ENCODE data around the gene NAA10. TPM values are rescaled to one million over a fixed set of nuclear protein-coding genes. Genes with fewer than 3 reads are reported as not detected.

Gene NAA10
- polyA plus RNA-seq, 2 of the 4 experiments (the other 2 are of a cell fraction): 63.5 to 230 TPM

GRCh38 chrX:153927922-153928760 lies 6.7 kb downstream of the NAA10 start (continued):
- TF ChIP-seq FOSL2 (IDR thresholded peaks at IDR 0.05) (no peak), FOSL2 (CRISPR knock-in tag; IDR thresholded peaks at IDR 0.05) (no peak; the same call in 1 of the 2 replicates), SREBF2 (IDR thresholded peaks at IDR 0.05) (no peak), CHD2 (IDR thresholded peaks at IDR 0.05; ENCODE audit: low read length, partially characterized antibody) (peak; percentile 19), MYC (IDR thresholded peaks at IDR 0.05; ENCODE audit: borderline replicate concordance, low read length) (no peak), JUNB (IDR thresholded peaks at IDR 0.05) (no peak), FOXS1 (CRISPR knock-in tag; IDR thresholded peaks at IDR 0.05) (no peak), RAD21 (conservative IDR thresholded peaks at IDR 0.05 in 1 of 2, IDR thresholded peaks at IDR 0.05 in 1 of 2) (no peak), RFX5 (IDR thresholded peaks at IDR 0.05) (no peak), EP300 (IDR thresholded peaks at IDR 0.05) (no peak), JUN (IDR thresholded peaks at IDR 0.05) (peak; percentile 59 to 87; a peak in 4 of 5 replicates), NPAS2 (CRISPR knock-in tag; IDR thresholded peaks at IDR 0.05; ENCODE audit: borderline replicate concordance) (no peak), GATA3 (IDR thresholded peaks at IDR 0.05; ENCODE audit: borderline replicate concordance) (peak; percentile 46; the same call in 1 of the 2 replicates), BCL3 (IDR thresholded peaks at IDR 0.05) (peak; percentile 64; the same call in 2 of the 3 replicates), NR3C1 (IDR thresholded peaks at IDR 0.05) (no peak), TFCP2L1 (CRISPR knock-in tag; IDR thresholded peaks at IDR 0.05) (0 out of 2 replicates have a peak, but pooled peaks have one; percentile 20), POLR2AphosphoS2 (conservative IDR thresholded peaks at IDR 0.05; ENCODE audit: low read length) (no peak), KDM5A (IDR thresholded peaks at IDR 0.05) (no peak), POLR2A (IDR thresholded peaks at IDR 0.05; ENCODE audit: low read length) (peak; percentile 50), MAZ (IDR thresholded peaks at IDR 0.05; ENCODE audit: borderline replicate concordance, low read depth, low read length) (no peak), ZSCAN20 (CRISPR knock-in tag; IDR thresholded peaks at IDR 0.05) (no peak)
- TF ChIP-seq, protein P1, sequence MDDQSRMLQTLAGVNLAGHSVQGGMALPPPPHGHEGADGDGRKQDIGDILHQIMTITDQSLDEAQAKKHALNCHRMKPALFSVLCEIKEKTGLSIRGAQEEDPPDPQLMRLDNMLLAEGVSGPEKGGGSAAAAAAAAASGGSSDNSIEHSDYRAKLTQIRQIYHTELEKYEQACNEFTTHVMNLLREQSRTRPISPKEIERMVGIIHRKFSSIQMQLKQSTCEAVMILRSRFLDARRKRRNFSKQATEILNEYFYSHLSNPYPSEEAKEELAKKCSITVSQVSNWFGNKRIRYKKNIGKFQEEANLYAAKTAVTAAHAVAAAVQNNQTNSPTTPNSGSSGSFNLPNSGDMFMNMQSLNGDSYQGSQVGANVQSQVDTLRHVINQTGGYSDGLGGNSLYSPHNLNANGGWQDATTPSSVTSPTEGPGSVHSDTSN (IDR thresholded peaks at IDR 0.05): peak; percentile 84
- TF ChIP-seq, protein P2, sequence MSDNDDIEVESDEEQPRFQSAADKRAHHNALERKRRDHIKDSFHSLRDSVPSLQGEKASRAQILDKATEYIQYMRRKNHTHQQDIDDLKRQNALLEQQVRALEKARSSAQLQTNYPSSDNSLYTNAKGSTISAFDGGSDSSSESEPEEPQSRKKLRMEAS (IDR thresholded peaks at IDR 0.05): peak; percentile 62; the same call in 1 of the 2 replicates
- TF ChIP-seq, protein P3, sequence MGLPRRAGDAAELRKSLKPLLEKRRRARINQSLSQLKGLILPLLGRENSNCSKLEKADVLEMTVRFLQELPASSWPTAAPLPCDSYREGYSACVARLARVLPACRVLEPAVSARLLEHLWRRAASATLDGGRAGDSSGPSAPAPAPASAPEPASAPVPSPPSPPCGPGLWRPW (IDR thresholded peaks at IDR 0.05): no peak
- TF ChIP-seq, protein P4, sequence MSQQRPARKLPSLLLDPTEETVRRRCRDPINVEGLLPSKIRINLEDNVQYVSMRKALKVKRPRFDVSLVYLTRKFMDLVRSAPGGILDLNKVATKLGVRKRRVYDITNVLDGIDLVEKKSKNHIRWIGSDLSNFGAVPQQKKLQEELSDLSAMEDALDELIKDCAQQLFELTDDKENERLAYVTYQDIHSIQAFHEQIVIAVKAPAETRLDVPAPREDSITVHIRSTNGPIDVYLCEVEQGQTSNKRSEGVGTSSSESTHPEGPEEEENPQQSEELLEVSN (IDR thresholded peaks at IDR 0.05; ENCODE audit: borderline replicate concordance, low read depth): no peak

DNA sequence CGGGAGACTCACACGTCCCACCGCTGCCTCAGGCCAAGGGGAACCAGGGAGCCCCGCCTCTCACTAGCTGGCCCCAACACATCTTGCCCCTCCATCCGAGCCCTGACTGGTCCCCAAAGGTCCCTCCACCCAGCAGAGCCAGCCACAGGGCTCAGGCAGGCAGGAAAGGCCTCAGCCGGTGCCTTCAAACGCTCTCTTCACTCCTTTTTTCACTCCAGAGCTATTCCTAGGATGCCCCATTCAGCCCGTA lies 7.2 kb downstream of the NAA10 start:
- ATAC-seq (peak; percentile 1 to 17; a peak in 4 of 6 replicates), DNase-seq (ENCODE audit: low read depth in 1 of 2, low spot score in 1 of 2) (peak in 1 of 2 experiments; percentile 15), FAIRE-seq (no peak)
- peaks cover 14% of the 10 kb centered on the region for H3K4me1 ChIP-seq
- TF ChIP-seq, protein P1 (IDR thresholded peaks at IDR 0.05): no peak
- no peak for TF ChIP-seq EHF (CRISPR knock-in tag; IDR thresholded peaks at IDR 0.05)
- no peak for TF ChIP-seq JUN (IDR thresholded peaks at IDR 0.05)
- TF ChIP-seq NPAS2 (CRISPR knock-in tag; IDR thresholded peaks at IDR 0.05; ENCODE audit: borderline replicate concordance): no peak
- no peak for TF ChIP-seq CBX2 (IDR thresholded peaks at IDR 0.05; ENCODE audit: borderline replicate concordance, low read depth)
- TF ChIP-seq NFE2L2 (conservative IDR thresholded peaks at IDR 0.05; ENCODE audit: low read length): no peak
- TF ChIP-seq, protein P5, sequence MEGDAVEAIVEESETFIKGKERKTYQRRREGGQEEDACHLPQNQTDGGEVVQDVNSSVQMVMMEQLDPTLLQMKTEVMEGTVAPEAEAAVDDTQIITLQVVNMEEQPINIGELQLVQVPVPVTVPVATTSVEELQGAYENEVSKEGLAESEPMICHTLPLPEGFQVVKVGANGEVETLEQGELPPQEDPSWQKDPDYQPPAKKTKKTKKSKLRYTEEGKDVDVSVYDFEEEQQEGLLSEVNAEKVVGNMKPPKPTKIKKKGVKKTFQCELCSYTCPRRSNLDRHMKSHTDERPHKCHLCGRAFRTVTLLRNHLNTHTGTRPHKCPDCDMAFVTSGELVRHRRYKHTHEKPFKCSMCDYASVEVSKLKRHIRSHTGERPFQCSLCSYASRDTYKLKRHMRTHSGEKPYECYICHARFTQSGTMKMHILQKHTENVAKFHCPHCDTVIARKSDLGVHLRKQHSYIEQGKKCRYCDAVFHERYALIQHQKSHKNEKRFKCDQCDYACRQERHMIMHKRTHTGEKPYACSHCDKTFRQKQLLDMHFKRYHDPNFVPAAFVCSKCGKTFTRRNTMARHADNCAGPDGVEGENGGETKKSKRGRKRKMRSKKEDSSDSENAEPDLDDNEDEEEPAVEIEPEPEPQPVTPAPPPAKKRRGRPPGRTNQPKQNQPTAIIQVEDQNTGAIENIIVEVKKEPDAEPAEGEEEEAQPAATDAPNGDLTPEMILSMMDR (IDR thresholded peaks at IDR 0.05): no peak
- TF ChIP-seq EHMT2 (IDR thresholded peaks at IDR 0.05; ENCODE audit: low read depth): no peak
- TF ChIP-seq CHD2 (IDR thresholded peaks at IDR 0.05; ENCODE audit: low read length, partially characterized antibody): no peak
- TF ChIP-seq, protein P2 (IDR thresholded peaks at IDR 0.05): no peak
- ChIA-PET POLR2A (interaction anchor here (1.0 to 1.6 kb wide), 5 partner anchors 21 to 986 kb away, joined by 4 to 12 read pairs (median 4); partner anchors contain the start of genes IDH3G and SSR4), CTCF (interaction anchor here (0.9 to 25.1 kb wide), 6 partner anchors 12 to 986 kb away, joined by 3 to 363 read pairs (median 4); partner anchors contain the start of gene RENBP)
- peak overlapping the region; percentile 84 for H3K4me3 ChIP-seq
- H3K4me2 ChIP-seq: peak overlapping the region; percentile 93
- peak overlapping the region; percentile 96 to 99 for H3K27ac ChIP-seq
- no peaks in the 10 kb centered on the region for H3K9me3 ChIP-seq
- WGBS (ENCODE audit: missing lambda C conversion rate): 0% methylated on average over 5 of the region's 8 CpGs

Measured in A549 (cell line).